ENCODE measurements around the gene LRRFIP2.
"Not testable (repeated sequence)": the region's sequence is repeated elsewhere in the genome, so short reads cannot be mapped to it uniquely, and the experiment has no call there.

LRRFIP2 gene

DNA sequence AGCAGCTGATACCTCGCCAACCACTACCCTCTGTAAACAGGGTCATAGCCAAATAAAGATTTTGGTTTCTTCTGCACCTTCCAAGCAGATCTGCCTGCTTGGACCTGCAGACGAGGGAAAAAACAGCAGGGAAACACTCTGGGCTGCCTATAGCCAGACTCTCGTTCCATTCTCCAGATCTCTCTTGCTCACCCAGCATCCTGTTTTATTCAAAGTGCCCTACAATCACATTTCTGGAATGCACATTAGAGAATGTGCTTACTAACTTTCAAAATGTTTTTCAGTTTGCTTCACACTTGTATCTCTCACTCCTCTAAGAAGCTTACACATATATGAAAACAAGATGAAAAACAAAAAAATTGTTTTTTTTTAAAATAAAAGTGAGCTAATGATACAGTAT, 109.6 kb downstream of the LRRFIP2 start:
- no peak for DNase-seq (ENCODE audit: low spot score)

- no peak for DNase-seq (ENCODE audit: low spot score)
These were observed 116.3 kb downstream of the LRRFIP2 start for GRCh38 chr3:37058117-37058516.

- DNase-seq (ENCODE audit: low spot score) = no peak
These were observed 117.6 kb downstream of the LRRFIP2 start for GRCh38 chr3:37056826-37057225.

GRCh38 chr3:37055077-37055476, 119.3 kb downstream of the LRRFIP2 start:
- not testable (repeated sequence) for DNase-seq (ENCODE audit: low spot score)

GRCh38 chr3:37054370-37054769, 120.0 kb downstream of the LRRFIP2 start:
- DNase-seq (ENCODE audit: low spot score) = no peak

GRCh38 chr3:37053753-37054152, 120.6 kb downstream of the LRRFIP2 start:
- no peak for DNase-seq (ENCODE audit: low spot score)

GRCh38 chr3:37053337-37053736, 121.0 kb downstream of the LRRFIP2 start:
- no peak for DNase-seq (ENCODE audit: low spot score)

GRCh38 chr3:37052860-37053259, 121.5 kb downstream of the LRRFIP2 start:
- no peak for DNase-seq (ENCODE audit: low spot score)

DNA sequence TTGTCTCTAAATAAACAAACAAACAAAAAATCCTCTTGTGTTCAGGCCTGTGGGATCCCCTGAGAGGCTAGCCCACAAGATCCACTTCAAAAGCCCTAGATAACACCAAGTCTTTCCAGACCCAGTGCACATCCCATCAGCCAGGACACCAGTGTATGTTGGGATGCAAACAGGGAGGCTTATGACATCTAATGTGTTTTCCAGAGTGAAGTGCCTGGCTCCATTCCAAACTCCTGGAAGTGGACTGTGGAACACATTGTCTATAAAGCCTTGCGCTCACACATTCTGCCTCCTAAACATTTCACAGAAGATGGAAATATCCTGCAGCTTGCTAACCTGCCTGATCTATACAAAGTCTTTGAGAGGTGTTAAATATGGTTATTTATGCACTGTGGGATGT, 124.1 kb downstream of the LRRFIP2 start:
- DNase-seq (ENCODE audit: low spot score) = no peak

DNA sequence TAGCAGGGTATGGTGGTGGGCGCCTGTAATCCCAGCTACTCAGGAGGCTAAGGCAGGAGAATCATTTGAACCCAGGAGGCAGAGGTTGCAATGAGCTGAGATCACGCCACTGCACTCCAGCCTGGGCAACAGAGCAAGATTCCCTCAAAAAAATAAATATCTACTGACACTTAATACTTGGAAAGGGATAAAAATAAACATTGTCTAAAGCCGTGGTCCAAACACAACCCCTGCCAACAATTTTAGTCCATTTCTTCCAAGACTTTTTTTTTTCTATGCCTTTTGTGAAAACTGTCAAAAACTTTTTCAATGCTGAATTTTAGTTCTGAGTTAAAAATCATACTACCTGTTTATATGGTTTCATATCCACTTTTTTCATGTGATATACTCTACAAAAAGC, 131.7 kb downstream of the LRRFIP2 start:
- not testable (repeated sequence) for DNase-seq (ENCODE audit: low spot score)

DNA sequence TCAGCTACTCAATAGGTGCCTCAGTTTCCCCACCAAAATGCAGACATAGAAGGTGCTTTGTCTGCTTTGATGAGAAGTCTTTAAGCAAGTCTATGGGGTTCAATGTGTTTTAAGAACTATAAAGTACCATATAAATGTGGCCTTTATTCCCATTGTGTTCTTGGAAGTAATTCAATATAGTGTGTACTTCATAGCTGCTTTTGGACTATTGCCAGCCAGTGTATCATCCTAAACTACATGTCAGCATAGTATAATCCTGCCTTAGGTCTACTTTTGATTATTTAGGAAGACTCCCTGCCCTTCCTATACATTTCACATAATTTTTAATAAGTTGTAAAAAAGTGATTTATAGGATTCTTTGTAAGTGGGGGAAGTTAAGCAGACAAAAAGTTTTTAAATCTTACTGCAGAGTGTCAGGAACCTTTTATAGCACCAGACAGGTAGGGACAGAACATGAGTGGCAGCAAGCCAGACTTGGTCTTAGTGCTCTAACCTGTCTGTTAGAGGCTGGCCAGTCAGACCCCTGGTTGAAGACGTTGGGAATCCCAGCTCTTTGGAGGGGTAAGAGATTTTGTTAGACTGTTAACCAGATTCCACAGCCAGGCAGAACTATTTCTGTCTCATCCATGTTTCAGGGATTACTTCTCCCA, 132.7 kb downstream of the LRRFIP2 start:
- DNase-seq (ENCODE audit: low spot score) = no peak

GRCh38 chr3:37040231-37040630, 134.2 kb downstream of the LRRFIP2 start:
- DNase-seq (ENCODE audit: low spot score) = no peak

GRCh38 chr3:37039161-37039846, 135.1 kb downstream of the LRRFIP2 start:
- DNase-seq (ENCODE audit: low spot score) = no peak

DNA sequence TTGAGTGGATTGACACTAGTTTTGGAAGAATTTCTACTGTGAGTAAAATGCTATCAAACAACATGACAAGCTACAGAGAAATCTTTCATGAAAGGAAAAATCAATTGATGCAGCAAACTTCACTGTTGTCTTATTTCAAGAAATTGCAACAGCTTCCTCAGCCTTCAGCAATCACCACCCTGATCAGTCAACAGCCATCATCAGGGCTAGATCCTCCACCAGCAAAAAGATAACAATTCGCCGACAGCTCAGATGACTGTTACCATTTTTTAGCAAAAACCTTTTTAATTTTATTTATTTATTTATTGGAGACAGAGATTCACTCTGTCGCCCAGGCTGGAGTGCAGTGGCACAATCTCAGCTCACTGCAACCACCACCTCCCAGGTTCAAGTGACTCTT, 137.0 kb downstream of the LRRFIP2 start:
- no peak for DNase-seq (ENCODE audit: low spot score)

DNA sequence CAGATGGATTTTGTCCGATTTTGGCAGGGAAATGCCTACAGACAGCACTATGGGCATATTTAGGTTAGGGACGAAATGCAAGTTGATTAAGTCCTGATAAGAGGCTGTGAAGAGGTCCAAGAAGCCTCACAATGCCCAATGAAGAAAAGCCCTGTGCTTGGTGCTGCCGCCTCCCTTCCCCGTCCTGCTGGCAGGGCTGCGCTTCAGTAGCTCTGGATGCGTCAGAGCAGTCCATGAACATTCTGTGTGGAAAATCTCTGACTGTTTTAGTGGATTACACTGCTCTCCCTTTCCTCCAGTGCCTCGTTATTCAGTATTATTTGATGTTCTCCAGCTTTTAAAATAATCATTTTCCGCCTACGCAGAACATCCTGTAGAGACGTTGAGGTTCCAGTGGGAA, 141.4 kb downstream of the LRRFIP2 start:
- DNase-seq (ENCODE audit: low spot score) = no peak

GRCh38 chr3:37031096-37031682, 143.2 kb downstream of the LRRFIP2 start:
- no peak for DNase-seq (ENCODE audit: low spot score)

GRCh38 chr3:37030588-37030987, 143.8 kb downstream of the LRRFIP2 start:
- no peak for DNase-seq (ENCODE audit: low spot score)

DNA sequence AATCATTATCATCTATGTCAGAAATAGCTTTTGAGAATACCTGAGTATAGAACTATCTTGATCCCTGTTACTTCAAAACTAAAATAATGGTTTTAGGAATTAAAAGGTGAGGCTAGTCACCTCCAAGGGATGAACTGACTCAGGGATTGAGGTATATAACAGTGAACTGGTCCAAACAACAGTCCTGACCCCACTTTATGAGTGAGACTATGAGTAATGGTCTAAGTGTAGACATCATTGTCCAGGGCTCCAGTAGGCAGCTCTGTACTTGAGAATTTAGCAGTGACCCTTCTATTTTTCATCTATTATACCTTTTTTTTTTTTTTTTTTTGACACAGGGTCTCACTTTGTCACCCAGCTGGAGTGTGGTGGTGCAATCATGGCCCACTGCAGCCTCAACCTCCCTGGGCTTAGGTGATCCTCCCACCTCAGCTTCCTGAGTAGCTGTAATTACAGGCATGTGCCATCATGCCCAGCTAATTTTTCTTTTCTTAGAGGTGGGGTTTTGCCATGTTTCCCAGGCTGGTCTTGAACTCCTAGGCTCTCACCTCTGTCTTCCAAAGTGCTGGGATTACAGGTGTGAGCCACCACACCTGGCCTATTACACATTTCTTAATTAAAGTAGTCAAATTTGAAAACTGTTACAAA, 144.7 kb downstream of the LRRFIP2 start:
- no peak for DNase-seq (ENCODE audit: low spot score)

- DNase-seq (ENCODE audit: low spot score) = no peak
These were observed 145.3 kb downstream of the LRRFIP2 start for GRCh38 chr3:37029111-37029510.

GRCh38 chr3:37028329-37028728, 146.1 kb downstream of the LRRFIP2 start:
- DNase-seq (ENCODE audit: low spot score) = no peak

DNA sequence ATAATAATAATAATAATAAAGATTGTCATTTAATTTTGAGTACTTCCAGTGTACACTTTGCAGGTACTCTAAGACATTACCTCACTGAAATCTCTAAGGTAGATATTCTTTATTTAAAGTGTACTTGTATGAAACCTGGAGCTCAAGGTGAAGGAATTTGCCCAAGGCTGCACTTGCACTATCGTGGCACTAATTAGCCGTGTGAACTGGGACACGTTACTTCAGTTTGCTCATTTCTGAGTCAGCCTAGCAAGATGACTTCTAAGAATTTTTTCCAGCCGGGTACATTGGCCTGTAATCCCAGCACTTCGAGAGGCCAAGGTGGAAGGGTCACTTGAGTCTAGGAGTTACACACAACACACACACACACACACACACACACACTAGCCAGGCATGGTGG, 147.5 kb downstream of the LRRFIP2 start:
- no peak for DNase-seq (ENCODE audit: low spot score)

GRCh38 chr3:37025561-37026335, 148.6 kb downstream of the LRRFIP2 start:
- no peak for DNase-seq (ENCODE audit: low spot score)
